GM13977 (cell line): ENCODE results near the gene GUCA2A.

Experiments
- DNase-seq: peaks from one replicate; pipeline ENCODE4 v3.0.0; 2012; ENCODE audit warnings: low spot score
- CTCF ChIP-seq: IDR thresholded peaks from 2 replicates; pipeline ENCODE4 v1.5.1; 2012; ENCODE audit warnings: mild to moderate bottlenecking, control low read depth; ENCODE audit not compliant: insufficient read depth; ENCODE audit errors: extremely low read depth, missing control alignments
- in situ Hi-C: fragments of 300-500 bp; cut with MboI; formaldehyde crosslinking; loops from one replicate; pipeline ENCODE4 v1.12.0; 2022; ENCODE audit warnings: low sequenced_read_pairs, low pct_unique_long_range_greater_than_20kb, mixed read lengths, inconsistent platforms; ENCODE audit not compliant: unreplicated experiment

GUCA2A gene

GRCh38 chr1:42172381-42173133 is 8.0 kb upstream of the GUCA2A start:
- in situ Hi-C loops: no loop called here
- no peak for TF ChIP-seq CTCF
- DNase-seq: no peak

GRCh38 chr1:42171679-42172266 is 7.2 kb upstream of the GUCA2A start:
- no peak for DNase-seq
- no peak for TF ChIP-seq CTCF
- in situ Hi-C loops: no loop called here

- in situ Hi-C loops: no loop called here
- TF ChIP-seq CTCF: no peak
- DNase-seq: no peak
These were observed 6.5 kb upstream of the GUCA2A start for GRCh38 chr1:42170779-42171621.

GRCh38 chr1:42168763-42169162 is 4.2 kb upstream of the GUCA2A start:
- in situ Hi-C loops: no loop called here
- no peak for TF ChIP-seq CTCF
- no peak for DNase-seq

GRCh38 chr1:42168391-42168670 is 3.8 kb upstream of the GUCA2A start:
- in situ Hi-C loops: no loop called here
- no peak for TF ChIP-seq CTCF
- DNase-seq: no peak

GRCh38 chr1:42167611-42168390 is 3.3 kb upstream of the GUCA2A start:
- in situ Hi-C loops: no loop called here
- no peak for DNase-seq

More at GRCh38 chr1:42167611-42168390, 3.3 kb upstream of the GUCA2A start:
- no peak for TF ChIP-seq CTCF
